ENCODE data around the gene PANK1.

- no peak for TF ChIP-seq CTCF (IDR thresholded peaks at IDR 0.05)
- no peak for TF ChIP-seq EZH2 (IDR thresholded peaks at IDR 0.05)
Observed at GRCh38 chr10:89659143-89660131, 14.4 kb upstream of the PANK1 start.
